Left colon (tissue), 2 donors: ENCODE measurements around the gene NOG. TPM values are rescaled to one million over a fixed set of nuclear protein-coding genes. Genes with fewer than 3 reads are reported as not detected.

Experiments used
- ATAC-seq: fragments of 200-7000 bp; cut with Tn5 transposase; one replicate; pipeline ENCODE4 v1.9.1; 2020; ENCODE audit warnings: mild to moderate bottlenecking, moderate library complexity
- DNase-seq, 2 donors: peaks; one replicate each; pipeline ENCODE4 v3.0.0-alpha.2; 2020
- intact Hi-C, 2 donors: fragments of 100-400 bp; cut with DNase I in 1 of 2; cut with micrococcal nuclease in 1 of 2; formaldehyde crosslinking; loops; one replicate each; pipeline versions ENCODE4 v1.11.2 to v1.14.0; 2022; cut with DNase I, micrococcal nuclease
- total RNA-seq, 2 donors: library from RNA; stranded (reverse); fragmentation: NEBNext Ultra II Directional; extraction: Animal tissue kit (Norgen Biotek cat#: 25700); gene quantifications; one replicate each; pipeline ENCODE4 v1.2.1, GENCODE V29; 2021
- donor health status: DM: no; HTN: no; CAD: no.
- donor health status: DM: yes; HTN: yes; CAD: no.

NOG gene
- total RNA-seq, 2 donors from 2014 or later: 0.22 TPM; not detected in 1

DNA sequence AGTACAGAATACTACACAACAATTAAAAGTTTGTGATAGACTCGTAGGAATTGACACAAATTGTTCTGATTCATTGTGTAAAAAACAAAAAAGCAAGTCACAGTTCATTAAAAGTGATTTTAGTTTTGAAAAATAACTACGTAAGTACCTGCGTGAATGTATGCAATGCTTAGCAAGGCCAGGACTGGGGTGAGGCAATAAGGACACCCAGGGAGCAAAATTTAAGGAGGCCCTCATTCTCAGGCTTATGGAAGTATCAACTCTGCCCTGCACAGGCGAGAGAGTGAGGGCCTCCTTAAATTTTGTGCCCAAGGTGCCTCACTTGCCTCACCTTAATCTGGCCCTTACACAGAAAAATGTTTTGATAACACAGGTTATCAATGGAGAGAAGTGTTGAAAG lies 31.4 kb downstream of the NOG start:
- DNase-seq (no peak), ATAC-seq (no peak)
- intact Hi-C loops: no loop called here

- ATAC-seq (no peak), DNase-seq (no peak)
- intact Hi-C loops: no loop called here
Measured at GRCh38 chr17:56629531-56630075, 36.1 kb downstream of the NOG start.

DNA sequence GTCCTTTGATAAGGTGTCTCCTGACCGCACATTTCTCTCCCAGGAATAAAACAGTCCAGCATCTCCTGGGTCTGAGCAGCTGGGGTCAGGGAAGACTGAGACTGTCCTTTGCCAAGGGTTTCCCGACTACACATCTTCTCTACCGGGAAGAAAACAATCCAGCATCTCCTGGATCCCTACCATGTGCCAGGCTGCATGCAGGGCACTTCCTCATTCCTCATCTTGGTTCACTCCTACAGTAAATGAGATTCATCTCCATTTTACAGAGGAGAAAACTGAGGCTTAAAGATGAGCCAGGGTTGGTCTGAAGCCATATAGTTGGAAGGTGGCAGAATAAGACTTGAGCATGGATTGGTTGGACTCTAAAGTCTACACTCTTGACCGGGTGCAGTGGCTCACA lies 36.7 kb downstream of the NOG start:
- intact Hi-C loops: no loop called here
- ATAC-seq: no peak
- DNase-seq: no peak

- ATAC-seq: no peak
- no peak for DNase-seq
- intact Hi-C loops: no loop called here
Measured at GRCh38 chr17:56633681-56634080, 40.2 kb downstream of the NOG start.

DNA sequence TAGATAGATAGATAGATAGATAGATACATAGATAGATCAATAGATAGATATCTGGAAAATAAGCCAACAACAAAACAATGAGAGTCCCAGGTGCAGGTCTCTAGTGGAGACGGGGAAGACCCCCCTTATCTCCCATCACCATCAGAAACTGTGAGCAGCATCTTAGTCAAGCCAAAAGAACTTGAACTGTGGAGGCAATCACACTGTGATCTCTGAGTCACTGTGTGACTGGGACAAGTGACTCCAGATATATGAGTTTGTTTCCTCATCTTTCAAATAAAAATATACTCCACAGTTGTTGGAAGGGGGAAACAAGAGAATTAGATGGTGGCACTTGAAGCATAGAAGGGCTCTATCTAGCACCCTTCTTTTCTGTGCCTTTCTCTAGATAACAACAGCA lies 42.1 kb downstream of the NOG start:
- DNase-seq (no peak), ATAC-seq (no peak)
- intact Hi-C loops: no loop called here

GRCh38 chr17:56636265-56636664 lies 42.8 kb downstream of the NOG start:
- intact Hi-C loops: no loop called here
- ATAC-seq (no peak), DNase-seq (no peak)

DNA sequence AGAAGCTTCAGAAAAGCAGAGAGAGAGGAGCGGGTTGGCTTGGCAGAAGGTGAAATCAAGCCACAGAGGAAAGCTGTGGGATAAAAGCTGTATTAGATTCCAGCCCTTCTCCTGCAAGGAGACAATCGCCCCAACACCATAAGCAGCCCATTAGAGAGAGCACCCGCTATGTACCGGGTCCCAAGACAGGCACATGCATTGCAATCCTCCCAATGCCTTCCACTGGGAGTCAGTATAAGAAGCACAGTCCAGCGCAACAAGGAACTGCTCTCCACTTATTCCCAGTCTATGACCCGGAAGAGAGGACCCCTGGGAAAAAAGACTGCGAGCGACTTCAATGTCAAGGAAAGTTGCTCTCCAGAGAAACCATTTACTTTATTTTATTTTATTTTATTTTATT lies 43.8 kb downstream of the NOG start:
- DNase-seq: no peak
- intact Hi-C loops: no loop called here
- no peak for ATAC-seq

DNA sequence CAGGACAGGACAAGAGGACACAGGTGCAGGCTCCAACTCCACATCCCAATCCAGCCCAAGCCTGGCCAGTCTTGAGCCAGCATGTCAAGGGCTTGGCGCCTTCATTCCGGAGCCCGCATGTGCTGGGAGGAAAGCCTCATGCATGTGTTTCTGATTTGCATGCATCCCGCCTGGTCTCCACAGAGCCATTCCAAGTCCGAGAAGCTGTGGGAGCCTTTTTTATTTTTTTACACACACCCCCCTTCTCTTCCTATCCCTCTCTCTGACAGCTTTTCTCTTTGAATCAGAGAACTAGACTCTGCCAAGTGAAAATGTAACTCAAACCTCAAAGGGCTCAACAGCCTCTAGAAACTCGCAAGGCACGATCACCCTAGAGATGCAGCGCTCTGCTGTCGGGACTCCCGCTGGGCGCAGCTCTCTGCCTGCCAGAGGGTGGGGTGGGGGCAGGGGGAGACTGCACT lies 45.1 kb downstream of the NOG start:
- DNase-seq: no peak
- ATAC-seq: no peak
- intact Hi-C loops: no loop called here

DNA sequence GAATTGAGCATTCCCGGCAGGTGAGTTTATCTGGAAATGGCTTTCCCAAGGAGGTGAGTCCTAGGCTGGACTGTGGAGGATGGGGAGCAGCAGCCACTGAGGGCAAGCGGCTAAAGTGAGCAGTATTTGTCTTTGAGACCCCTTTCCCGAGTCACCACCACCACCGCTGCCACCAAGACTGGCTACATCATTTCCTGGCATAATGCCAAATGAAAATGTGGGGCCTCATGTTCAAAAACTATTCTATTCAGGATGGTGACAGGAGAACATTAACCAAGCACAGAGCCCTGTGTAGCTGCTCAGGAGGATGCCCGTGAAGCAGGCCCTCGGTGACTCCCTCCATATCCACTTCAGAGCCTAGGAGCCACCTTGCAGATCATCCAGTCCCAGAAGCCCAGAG lies 46.0 kb downstream of the NOG start:
- intact Hi-C loops: no loop called here
- DNase-seq: no peak
- no peak for ATAC-seq

- ATAC-seq (no peak), DNase-seq (no peak)
- intact Hi-C loops: no loop called here
Measured at GRCh38 chr17:56640116-56640515, 46.6 kb downstream of the NOG start.

DNA sequence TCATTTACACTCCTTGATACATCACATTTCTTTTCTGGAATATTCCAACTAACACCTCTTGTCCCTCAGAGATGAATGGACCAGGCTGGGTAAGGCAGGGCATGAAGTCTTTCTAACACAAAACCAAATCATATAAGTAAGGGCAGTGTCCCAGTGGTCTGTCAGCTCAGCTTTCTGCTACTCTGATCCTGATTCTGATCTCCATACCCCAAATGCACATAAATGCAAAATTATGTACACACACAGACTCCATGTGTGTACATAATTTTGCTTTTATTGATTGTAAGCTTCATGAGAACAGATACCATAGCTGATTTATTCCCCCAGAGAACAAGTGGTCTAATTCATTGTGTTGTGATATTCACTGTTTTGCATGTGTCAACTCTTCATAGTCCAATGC lies 47.9 kb downstream of the NOG start:
- intact Hi-C loops: no loop called here
- ATAC-seq: no peak
- no peak for DNase-seq

DNA sequence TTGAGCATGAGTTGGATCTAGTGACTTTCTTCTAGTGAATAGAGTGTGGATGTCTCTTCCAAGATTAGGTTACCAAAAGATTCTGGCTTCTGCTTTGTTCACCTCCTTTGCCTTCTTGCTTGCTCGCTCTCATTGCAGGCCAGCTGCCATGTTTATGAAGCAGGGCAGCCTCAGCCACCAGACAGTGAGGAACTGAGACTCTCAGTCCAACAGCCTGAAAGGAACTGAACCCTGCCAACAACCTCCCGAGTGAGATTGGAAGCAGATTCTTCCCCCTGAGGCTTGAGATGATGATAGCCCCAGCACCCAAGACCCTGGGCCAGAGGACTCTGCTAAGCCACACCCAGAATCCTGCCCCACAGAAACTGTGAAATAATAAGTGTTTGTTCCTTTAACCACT lies 48.4 kb downstream of the NOG start:
- DNase-seq (no peak), ATAC-seq (no peak)
- intact Hi-C loops: no loop called here

GRCh38 chr17:56642424-56642823 lies 48.9 kb downstream of the NOG start:
- DNase-seq (no peak), ATAC-seq (no peak)
- intact Hi-C loops: no loop called here

Other genes with a start within 250 kb of the NOG start
- 1 to 10 TPM; 2.0 to 2.2 TPM for gene C17orf67, start 240.2 kb downstream of the NOG start, total RNA-seq
- 1 to 10 TPM; 7.6 to 9.2 TPM for gene DGKE, start 240.5 kb downstream of the NOG start, total RNA-seq